ENCODE data around the gene SH3BP2.

GRCh38 chr4:2792396-2792710, 532 bp upstream of the SH3BP2 start:
- TF ChIP-seq CTCF (IDR thresholded peaks at IDR 0.05) (no peak), POLR2AphosphoS5 (IDR thresholded peaks at IDR 0.05) (no peak)

Measured in transverse colon (tissue), 4 donors.